PFSK-1 (cell line): Measurements from ENCODE around the gene CABLES1.

Experiments
- FOXP2 ChIP-seq: optimal IDR thresholded peaks from 2 replicates; pipeline ENCODE3; 2011; ENCODE audit warnings: borderline replicate concordance, control low read depth, inconsistent platforms; ENCODE audit not compliant: insufficient read depth; ENCODE audit errors: extremely low read length, extremely low read depth
- POLR2AphosphoS5 ChIP-seq: IDR thresholded peaks from 2 replicates; pipeline ENCODE4 v1.6.1; 2012; ENCODE audit warnings: low read depth, mild to moderate bottlenecking, control low read depth, low read length, moderate library complexity
- REST ChIP-seq, 2 experiments: IDR thresholded peaks; 2 replicates each; pipeline versions ENCODE4 v1.6.1 to v1.8.0; 2011 to 2012; ENCODE audit warnings: low read depth in 2 of 2, low read length in 2 of 2, control low read depth in 1 of 2, inconsistent platforms in 1 of 2, mild to moderate bottlenecking in 1 of 2, moderate library complexity in 1 of 2; ENCODE audit not compliant: insufficient read depth in 1 of 2
- SIN3A ChIP-seq: IDR thresholded peaks from 2 replicates; pipeline ENCODE4 v1.6.1; 2012; ENCODE audit warnings: mild to moderate bottlenecking, low read length, moderate library complexity, borderline replicate concordance; ENCODE audit not compliant: insufficient read depth
- TAF1 ChIP-seq: IDR thresholded peaks from 2 replicates; pipeline ENCODE4 v1.6.1; 2012; ENCODE audit warnings: low read length, control low read depth, borderline replicate concordance; ENCODE audit not compliant: insufficient read depth

CABLES1 gene

GRCh38 chr18:23103449-23103848, 31.8 kb upstream of the CABLES1 start:
- TF ChIP-seq TAF1 (no peak), REST (IDR thresholded peaks at IDR 0.05; ENCODE audit: insufficient read depth in 1 of 2, low read depth in 2 of 2, low read length in 2 of 2) (no peak), POLR2AphosphoS5 (no peak)

GRCh38 chr18:23105030-23105429, 30.3 kb upstream of the CABLES1 start:
- TF ChIP-seq TAF1 = no peak
- TF ChIP-seq SIN3A = no peak
- TF ChIP-seq POLR2AphosphoS5 = no peak
- no peak for TF ChIP-seq REST (IDR thresholded peaks at IDR 0.05; ENCODE audit: insufficient read depth in 1 of 2, low read depth in 2 of 2, low read length in 2 of 2)
- TF ChIP-seq FOXP2 = no peak

- TF ChIP-seq TAF1 (no peak), SIN3A (no peak), POLR2AphosphoS5 (no peak), FOXP2 (no peak), REST (IDR thresholded peaks at IDR 0.05; ENCODE audit: insufficient read depth in 1 of 2, low read depth in 2 of 2, low read length in 2 of 2) (no peak)
Measured at GRCh38 chr18:23105581-23106219, 29.6 kb upstream of the CABLES1 start.

GRCh38 chr18:23106575-23106974, 28.7 kb upstream of the CABLES1 start:
- TF ChIP-seq SIN3A (no peak), REST (IDR thresholded peaks at IDR 0.05; ENCODE audit: insufficient read depth in 1 of 2, low read depth in 2 of 2, low read length in 2 of 2) (no peak), FOXP2 (no peak), POLR2AphosphoS5 (no peak)

GRCh38 chr18:23107718-23108117, 27.6 kb upstream of the CABLES1 start:
- no peak for TF ChIP-seq POLR2AphosphoS5
- TF ChIP-seq SIN3A = no peak
- TF ChIP-seq TAF1 = no peak

GRCh38 chr18:23108496-23108895, 26.8 kb upstream of the CABLES1 start:
- TF ChIP-seq FOXP2 = no peak
- no peak for TF ChIP-seq SIN3A
- TF ChIP-seq REST (IDR thresholded peaks at IDR 0.05; ENCODE audit: insufficient read depth in 1 of 2, low read depth in 2 of 2, low read length in 2 of 2) = no peak
- no peak for TF ChIP-seq TAF1
- TF ChIP-seq POLR2AphosphoS5 = no peak
